ENCODE data around the gene USP32. TPM values are rescaled to one million over a fixed set of nuclear protein-coding genes. Genes with fewer than 3 reads are reported as not detected.
A peak's percentile ranks its signal among the peaks of the same experiment; 100 is the strongest.
"Not testable (repeated sequence)": the region's sequence is repeated elsewhere in the genome, so short reads cannot be mapped to it uniquely, and the experiment has no call there.

USP32 gene
- total RNA-seq, 1 experiment from 2014 or later = 73.5 TPM

GRCh38 chr17:60178180-60178579 lies 213.8 kb downstream of the USP32 start:
- DNase-seq; H3K23me2 ChIP-seq (ENCODE audit: insufficient read length, low read depth, low read length, poor library complexity, severe bottlenecking); H2AK5ac ChIP-seq (ENCODE audit: insufficient read length, low read length); H2BK120ac ChIP-seq (ENCODE audit: low read depth, low read length, poor library complexity, severe bottlenecking); H3K4me2 ChIP-seq (ENCODE audit: insufficient read depth, insufficient read length, low read length); H3K23ac ChIP-seq (ENCODE audit: insufficient read length, low read depth, low read length); H3K27me3 Mint-ChIP-seq (ENCODE audit: low read depth); H3T11ph ChIP-seq (ENCODE audit: low read length); H3K56ac ChIP-seq (ENCODE audit: insufficient read length, low read depth, low read length); H2BK5ac ChIP-seq (ENCODE audit: insufficient read length, low read length); H3K14ac ChIP-seq (ENCODE audit: insufficient read depth, low read length); H3K4me1 Mint-ChIP-seq; H3K9ac ChIP-seq (ENCODE audit: extremely low read depth, insufficient read length, low read length); H3K9me3 Mint-ChIP-seq; H3K27ac Mint-ChIP-seq; H3K27ac ChIP-seq (ENCODE audit: insufficient read length, low read depth, low read length); H2BK12ac ChIP-seq (ENCODE audit: insufficient read length, low read depth, low read length); H2BK15ac ChIP-seq (ENCODE audit: low read depth, low read length); H4K5ac ChIP-seq (ENCODE audit: insufficient read length, low read depth, low read length); H2BK20ac ChIP-seq (ENCODE audit: low read depth, low read length, poor library complexity, severe bottlenecking); H4K91ac ChIP-seq (ENCODE audit: insufficient read length, low read depth, low read length); H3K27me3 ChIP-seq (ENCODE audit: insufficient read depth, low read length); H3K9me3 ChIP-seq (ENCODE audit: control insufficient read depth, low read depth, low read length); H3K4me1 ChIP-seq (ENCODE audit: insufficient read depth, low read length); H4K8ac ChIP-seq (replicated peaks; ENCODE audit: insufficient read length, low read depth, low read length); H4K20me1 ChIP-seq (ENCODE audit: control insufficient read depth, insufficient read depth, insufficient read length); H3K4me3 Mint-ChIP-seq; H3K79me1 ChIP-seq (ENCODE audit: insufficient read depth, low read depth, low read length, poor library complexity, severe bottlenecking); H3K4ac ChIP-seq (ENCODE audit: low read depth, low read length); H3K79me2 ChIP-seq (ENCODE audit: insufficient read depth, low read length); H2AFZ ChIP-seq (ENCODE audit: low read length); H3K18ac ChIP-seq (ENCODE audit: insufficient read length, low read depth, low read length): not testable (repeated sequence)
- no CpG with 5 or more reads among the region's 2 CpGs for WGBS (ENCODE audit: extremely low coverage, insufficient read length, low lambda C conversion rate)
- peaks cover 21 to 50% (median 43%) of the 10 kb centered on the region in 3 experiments for H3K36me3 Mint-ChIP-seq (ENCODE audit: insufficient read depth in 1 of 3, low read depth in 3 of 3)

- not testable (repeated sequence) for H2AFZ ChIP-seq (ENCODE audit: low read length); H3K79me2 ChIP-seq (ENCODE audit: insufficient read depth, low read length); H2BK5ac ChIP-seq (ENCODE audit: insufficient read length, low read length); H3K4me2 ChIP-seq (ENCODE audit: insufficient read depth, insufficient read length, low read length); H3K79me1 ChIP-seq (ENCODE audit: insufficient read depth, low read depth, low read length, poor library complexity, severe bottlenecking); H3K23ac ChIP-seq (ENCODE audit: insufficient read length, low read depth, low read length); H3K18ac ChIP-seq (ENCODE audit: insufficient read length, low read depth, low read length); H3K14ac ChIP-seq (ENCODE audit: insufficient read depth, low read length); H3K23me2 ChIP-seq (ENCODE audit: insufficient read length, low read depth, low read length, poor library complexity, severe bottlenecking); H3K27me3 ChIP-seq (ENCODE audit: insufficient read depth, low read length); H3K56ac ChIP-seq (ENCODE audit: insufficient read length, low read depth, low read length); H3K4me1 ChIP-seq (ENCODE audit: insufficient read depth, low read length); H2AK5ac ChIP-seq (ENCODE audit: insufficient read length, low read length); H3K9ac ChIP-seq (ENCODE audit: extremely low read depth, insufficient read length, low read length); H2BK120ac ChIP-seq (ENCODE audit: low read depth, low read length, poor library complexity, severe bottlenecking); H3T11ph ChIP-seq (ENCODE audit: low read length); H3K27me3 Mint-ChIP-seq (ENCODE audit: low read depth); H3K27ac ChIP-seq (ENCODE audit: insufficient read length, low read depth, low read length); H3K4ac ChIP-seq (ENCODE audit: low read depth, low read length); H4K20me1 ChIP-seq (ENCODE audit: control insufficient read depth, insufficient read depth, insufficient read length); H2BK12ac ChIP-seq (ENCODE audit: insufficient read length, low read depth, low read length); H4K8ac ChIP-seq (replicated peaks; ENCODE audit: insufficient read length, low read depth, low read length); H2BK15ac ChIP-seq (ENCODE audit: low read depth, low read length); H4K91ac ChIP-seq (ENCODE audit: insufficient read length, low read depth, low read length); H3K9me3 Mint-ChIP-seq; H3K9me3 ChIP-seq (ENCODE audit: control insufficient read depth, low read depth, low read length); H2BK20ac ChIP-seq (ENCODE audit: low read depth, low read length, poor library complexity, severe bottlenecking); H4K5ac ChIP-seq (ENCODE audit: insufficient read length, low read depth, low read length); H3K4me3 Mint-ChIP-seq
- Mint-ChIP-seq H3K27ac (peak overlapping the region in 1 of 3 experiments; percentile 90; a peak in 1 of 7 replicates), H3K4me1 (peaks cover 10% of the 10 kb centered on the region in 2 experiments; a peak in 3 of 4 replicates), H3K36me3 (ENCODE audit: insufficient read depth in 1 of 3, low read depth in 3 of 3) (peaks cover 16 to 41% (median 38%) of the 10 kb centered on the region in 3 experiments)
- no CpG with 5 or more reads among the region's 5 CpGs for whole genome bisulfite sequencing (ENCODE audit: extremely low coverage, insufficient read length, low lambda C conversion rate)
- DNase-seq = peak; percentile 41
Observed at GRCh38 chr17:60176763-60177162, 215.2 kb downstream of the USP32 start.
